Mesothelial cell of epicardium (in vitro differentiated cells): ENCODE results near the gene SAP30L. TPM values are rescaled to one million over a fixed set of nuclear protein-coding genes. Genes with fewer than 3 reads are reported as not detected.

Experiments
- DNase-seq, 2 experiments: peaks; one replicate each; pipeline ENCODE4 v3.0.0; 2021; ENCODE audit warnings: low spot score in 2 of 2; ENCODE audit not compliant: unreplicated experiment in 2 of 2
- H3K27ac Mint-ChIP-seq: 2 replicates; pipeline ENCODE4 v1.8.0; 2021; ENCODE audit warnings: mixed read lengths
- H3K27me3 Mint-ChIP-seq: 2 replicates; pipeline ENCODE4 v1.8.0; 2021; ENCODE audit warnings: low read depth, mixed read lengths
- H3K36me3 Mint-ChIP-seq: 2 replicates; pipeline ENCODE4 v1.8.0; 2021; ENCODE audit warnings: mixed read lengths
- H3K4me1 Mint-ChIP-seq: 2 replicates; pipeline ENCODE4 v1.8.0; 2021; ENCODE audit warnings: mixed read lengths
- H3K4me3 Mint-ChIP-seq: 2 replicates; pipeline ENCODE4 v1.8.0; 2021; ENCODE audit warnings: mild to moderate bottlenecking, moderate library complexity, mixed read lengths
- H3K9me3 Mint-ChIP-seq: 2 replicates; pipeline ENCODE4 v1.8.0; 2021; ENCODE audit warnings: mixed read lengths
- CTCF ChIP-seq: fragments of 200-600 bp; sonication (generic); IDR thresholded peaks from one replicate; pipeline ENCODE4 v1.5.0; 2021; ENCODE audit warnings: antibody characterized with exemption; ENCODE audit not compliant: unreplicated experiment
- total RNA-seq: library from RNA; stranded (reverse); gene quantifications from 3 replicates; pipeline ENCODE4 v1.2.1, GENCODE V29; 2021

The SAP30L gene
- total RNA-seq, 1 donor from 2014 or later, result 36.2 TPM

GRCh38 chr5:154411338-154411737 is 34.5 kb upstream of the SAP30L start:
- no peak for TF ChIP-seq CTCF
- Mint-ChIP-seq H3K27ac (no peak overlapping the region), H3K27me3 (no peaks in the 10 kb centered on the region), H3K4me3 (no peak overlapping the region), H3K9me3 (no peaks in the 10 kb centered on the region), H3K36me3 (no peaks in the 10 kb centered on the region), H3K4me1 (peaks cover 2% of the 10 kb centered on the region)
- DNase-seq, result no peak

- Mint-ChIP-seq H3K27ac (no peak overlapping the region), H3K4me3 (no peak overlapping the region), H3K27me3 (no peaks in the 10 kb centered on the region), H3K4me1 (peaks cover 2% of the 10 kb centered on the region), H3K9me3 (no peaks in the 10 kb centered on the region), H3K36me3 (no peaks in the 10 kb centered on the region)
- no peak for TF ChIP-seq CTCF
- DNase-seq, result no peak
Measured at GRCh38 chr5:154412316-154412715, 33.5 kb upstream of the SAP30L start.

- no peak for TF ChIP-seq CTCF
- no peak for DNase-seq
Measured at GRCh38 chr5:154412925-154413324, 32.9 kb upstream of the SAP30L start.

GRCh38 chr5:154415114-154415513 is 30.7 kb upstream of the SAP30L start:
- Mint-ChIP-seq H3K27me3 (no peaks in the 10 kb centered on the region), H3K27ac (no peak overlapping the region), H3K4me3 (no peak overlapping the region), H3K9me3 (no peaks in the 10 kb centered on the region), H3K36me3 (peaks cover 2% of the 10 kb centered on the region), H3K4me1 (peaks cover 10% of the 10 kb centered on the region)
- TF ChIP-seq CTCF, result no peak
- DNase-seq, result no peak

More at GRCh38 chr5:154412925-154413324, 32.9 kb upstream of the SAP30L start:
- no peak overlapping the region for H3K4me3 Mint-ChIP-seq
- H3K27ac Mint-ChIP-seq, result no peak overlapping the region
- peaks cover 2% of the 10 kb centered on the region for H3K4me1 Mint-ChIP-seq
- H3K27me3 Mint-ChIP-seq, result no peaks in the 10 kb centered on the region
- no peaks in the 10 kb centered on the region for H3K9me3 Mint-ChIP-seq
- no peaks in the 10 kb centered on the region for H3K36me3 Mint-ChIP-seq

GRCh38 chr5:154418344-154418820 is 27.4 kb upstream of the SAP30L start:
- Mint-ChIP-seq H3K4me3 (no peak overlapping the region), H3K36me3 (peaks cover 15% of the 10 kb centered on the region)

More at GRCh38 chr5:154418344-154418820, 27.4 kb upstream of the SAP30L start:
- Mint-ChIP-seq H3K27me3 (no peaks in the 10 kb centered on the region), H3K9me3 (peaks cover 14% of the 10 kb centered on the region), H3K4me1 (peaks cover 10% of the 10 kb centered on the region), H3K27ac (no peak overlapping the region)
- no peak for DNase-seq
- TF ChIP-seq CTCF, result no peak
